ENCODE measurements around the gene LYZL4. TPM values are rescaled to one million over a fixed set of nuclear protein-coding genes. Genes with fewer than 3 reads are reported as not detected.

Gene LYZL4
- total RNA-seq, 2 donors from 2014 or later = not detected

GRCh38 chr3:42355612-42356011 lies 54.8 kb downstream of the LYZL4 start:
- DNase-seq = no peak
- intact Hi-C loops (cut with DNase I) = no loop called here
- no peaks in the 10 kb centered on the region for H3K27me3 ChIP-seq

GRCh38 chr3:42353631-42354030 lies 56.8 kb downstream of the LYZL4 start:
- DNase-seq = no peak
- no peak overlapping the region for H3K9ac ChIP-seq (ENCODE audit: low read depth in 2 of 2, low read length in 2 of 2)
- intact Hi-C loops (cut with DNase I) = no loop called here

More at GRCh38 chr3:42355612-42356011, 54.8 kb downstream of the LYZL4 start:
- Histone ChIP-seq H3K9me3 (no peaks in the 10 kb centered on the region), H3K9ac (ENCODE audit: low read depth in 2 of 2, low read length in 2 of 2) (no peak overlapping the region), H3K27ac (no peak overlapping the region), H3K4me1 (no peaks in the 10 kb centered on the region), H3K36me3 (no peaks in the 10 kb centered on the region), H3K4me3 (no peak overlapping the region)
- TF ChIP-seq CTCF (IDR thresholded peaks at IDR 0.05) = no peak

GRCh38 chr3:42351207-42351606 lies 59.2 kb downstream of the LYZL4 start:
- H3K9ac ChIP-seq (ENCODE audit: low read depth in 2 of 2, low read length in 2 of 2) = no peak overlapping the region
- H3K9me3 ChIP-seq = no peaks in the 10 kb centered on the region
- no peak for TF ChIP-seq CTCF (IDR thresholded peaks at IDR 0.05)
- intact Hi-C loops (cut with DNase I) = no loop called here
- H3K4me1 ChIP-seq = no peaks in the 10 kb centered on the region
- H3K27me3 ChIP-seq = no peaks in the 10 kb centered on the region
- H3K4me3 ChIP-seq = no peak overlapping the region
- H3K36me3 ChIP-seq = no peaks in the 10 kb centered on the region
- no peak overlapping the region for H3K27ac ChIP-seq
- DNase-seq = no peak

More at GRCh38 chr3:42353631-42354030, 56.8 kb downstream of the LYZL4 start:
- Histone ChIP-seq H3K36me3 (no peaks in the 10 kb centered on the region), H3K9me3 (no peaks in the 10 kb centered on the region), H3K27ac (no peak overlapping the region), H3K4me1 (no peaks in the 10 kb centered on the region), H3K27me3 (no peaks in the 10 kb centered on the region), H3K4me3 (no peak overlapping the region)
- TF ChIP-seq CTCF (IDR thresholded peaks at IDR 0.05) = no peak

- intact Hi-C loops (cut with DNase I) = no loop called here
- Histone ChIP-seq H3K27ac (no peak overlapping the region), H3K4me1 (no peaks in the 10 kb centered on the region), H3K4me3 (no peak overlapping the region), H3K36me3 (no peaks in the 10 kb centered on the region), H3K9me3 (no peaks in the 10 kb centered on the region), H3K27me3 (no peaks in the 10 kb centered on the region), H3K9ac (ENCODE audit: low read depth in 2 of 2, low read length in 2 of 2) (no peak overlapping the region)
- no peak for TF ChIP-seq CTCF (IDR thresholded peaks at IDR 0.05)
- DNase-seq = no peak
These were observed 60.4 kb downstream of the LYZL4 start for GRCh38 chr3:42349765-42350594.

- no peaks in the 10 kb centered on the region for H3K27me3 ChIP-seq
- H3K4me3 ChIP-seq = no peak overlapping the region
- no peaks in the 10 kb centered on the region for H3K36me3 ChIP-seq
- intact Hi-C loops (cut with DNase I) = no loop called here
- no peak for DNase-seq
- no peak for TF ChIP-seq CTCF (IDR thresholded peaks at IDR 0.05)
- H3K9me3 ChIP-seq = no peaks in the 10 kb centered on the region
- H3K27ac ChIP-seq = no peak overlapping the region
- H3K9ac ChIP-seq (ENCODE audit: low read depth in 2 of 2, low read length in 2 of 2) = no peak overlapping the region
- no peaks in the 10 kb centered on the region for H3K4me1 ChIP-seq
These were observed 62.5 kb downstream of the LYZL4 start for GRCh38 chr3:42347928-42348327.

Other genes starting within 250 kb of the LYZL4 start
- gene CCK, start 144.4 kb downstream of the LYZL4 start, total RNA-seq = not detected
- gene VIPR1, start 92.0 kb upstream of the LYZL4 start, total RNA-seq = 10 to 100 TPM; 74.2 to 98.0 TPM
- 10 to 100 TPM; 17.1 to 17.5 TPM for gene SEC22C, start 171.4 kb upstream of the LYZL4 start, total RNA-seq
- gene SS18L2, start 180.2 kb upstream of the LYZL4 start, total RNA-seq = 10 to 100 TPM; 21.7 to 24.9 TPM
- gene NKTR, start 190.1 kb upstream of the LYZL4 start, total RNA-seq = 10 to 100 TPM; 47.5 to 48.2 TPM
- gene ZBTB47, start 243.1 kb upstream of the LYZL4 start, total RNA-seq = 1 to 10 TPM; 4.0 to 9.0 TPM